Prostate gland (tissue), 1 donor: ENCODE results near the gene ZNF267.

Experiments used
- POLR2A ChIP-seq: fragments of 450-650 bp; IDR thresholded peaks from one replicate; pipeline ENCODE4 v1.6.1; 2016; ENCODE audit warnings: antibody characterized with exemption, mild to moderate bottlenecking
- POLR2AphosphoS5 ChIP-seq: sonication (generic); formaldehyde crosslinking; IDR thresholded peaks from one replicate; pipeline ENCODE4 v1.6.1; 2017; ENCODE audit warnings: antibody characterized with exemption

- no peak for TF ChIP-seq POLR2A
- TF ChIP-seq POLR2AphosphoS5, result no peak
Observed at GRCh38 chr16:31871510-31871909, 2.1 kb upstream of the ZNF267 start.
